Smooth muscle cell of trachea (primary cell): ENCODE results near the gene KRT222. TPM values are rescaled to one million over a fixed set of nuclear protein-coding genes. Genes with fewer than 3 reads are reported as not detected.

Source experiments
- total RNA-seq: library from RNA; depleted of rRNA; stranded (reverse); fragments of >200 nt; gene quantifications from 2 replicates; pipeline ENCODE4 v1.2.1, GENCODE V29; 2014

Gene KRT222
- total RNA-seq = not detected in 2 replicates

GRCh38 chr17:40664582-40665333 is at the start of gene KRT222:
KRT222 (minus strand) TSS chr17:40665177; CDS start chr17:40665099, 78 bp downstream.

GRCh38 chr17:40703652-40704051 is 38.7 kb upstream of the KRT222 start, which contains the start of gene KRT24:
KRT24 (minus strand) TSS chr17:40703752; CDS start chr17:40703693, 59 bp downstream.

GRCh38 chr17:40647624-40648383 is 17.2 kb downstream of the KRT222 start, which contains the start of gene SMARCE1:
SMARCE1 (minus strand) TSS chr17:40647818; CDS start chr17:40645802, 2,016 bp downstream.

Other genes with a start within 250 kb of the KRT222 start
- 6.5 and 149 TPM in 2 replicates for gene TOP2A, start 247.3 kb downstream of the KRT222 start, total RNA-seq
- 443 and 722 TPM in 2 replicates for gene IGFBP4, start 221.7 kb downstream of the KRT222 start, total RNA-seq
- gene TNS4, start 163.6 kb downstream of the KRT222 start, total RNA-seq = under 0.01 TPM in 1 of 2 replicates, not detected in the other
- not detected in 2 replicates for gene CCR7, start 99.7 kb downstream of the KRT222 start, total RNA-seq
- 82.4 and 89.9 TPM in 2 replicates for gene SMARCE1, start 17.4 kb downstream of the KRT222 start, total RNA-seq
- gene KRT24, start 38.6 kb upstream of the KRT222 start, total RNA-seq = not detected in 2 replicates
- not detected in 2 replicates for gene KRT25, start 90.2 kb upstream of the KRT222 start, total RNA-seq
- gene KRT26, start 107.0 kb upstream of the KRT222 start, total RNA-seq = not detected in 2 replicates
- not detected in 2 replicates for gene KRT27, start 117.4 kb upstream of the KRT222 start, total RNA-seq
- not detected in 2 replicates for gene KRT28, start 134.8 kb upstream of the KRT222 start, total RNA-seq
- gene KRT10, start 157.4 kb upstream of the KRT222 start, total RNA-seq = 1.5 and 3.5 TPM in 2 replicates
- not detected in 2 replicates for gene KRT12, start 202.0 kb upstream of the KRT222 start, total RNA-seq
- gene KRT20, start 220.1 kb upstream of the KRT222 start, total RNA-seq = not detected in 2 replicates